H54 (cell line): ENCODE results near the gene ATP7B.
"Not testable (repeated sequence)": the region's sequence is repeated elsewhere in the genome, so short reads cannot be mapped to it uniquely, and the experiment has no call there.

Experiments used
- DNase-seq: peaks from one replicate; pipeline ENCODE4 v3.0.0; 2011; ENCODE audit warnings: low spot score, mixed read lengths; ENCODE audit not compliant: insufficient read length
- FAIRE-seq: peaks from 3 replicates; lab custom pipeline; 2011; peaks lifted over from hg19 to GRCh38; lab: Jason Lieb, UNC
- POLR2A ChIP-seq: IDR thresholded peaks from 2 replicates; pipeline ENCODE4 v1.6.1; 2011; ENCODE audit warnings: low read depth, mild to moderate bottlenecking, low read length

ATP7B gene

GRCh38 chr13:52010890-52011631 is at the start of gene ATP7B:
Gene ATP7B (minus strand): TSS chr13:52011450. CDS start chr13:52011337, 113 bp downstream.
- DNase-seq: peak; percentile 13
- no peak for FAIRE-seq
- TF ChIP-seq POLR2A: no peak

GRCh38 chr13:52053460-52053859 is 42.2 kb upstream of the ATP7B start:
- no peak for FAIRE-seq
- no peak for TF ChIP-seq POLR2A
- DNase-seq: no peak

DNA sequence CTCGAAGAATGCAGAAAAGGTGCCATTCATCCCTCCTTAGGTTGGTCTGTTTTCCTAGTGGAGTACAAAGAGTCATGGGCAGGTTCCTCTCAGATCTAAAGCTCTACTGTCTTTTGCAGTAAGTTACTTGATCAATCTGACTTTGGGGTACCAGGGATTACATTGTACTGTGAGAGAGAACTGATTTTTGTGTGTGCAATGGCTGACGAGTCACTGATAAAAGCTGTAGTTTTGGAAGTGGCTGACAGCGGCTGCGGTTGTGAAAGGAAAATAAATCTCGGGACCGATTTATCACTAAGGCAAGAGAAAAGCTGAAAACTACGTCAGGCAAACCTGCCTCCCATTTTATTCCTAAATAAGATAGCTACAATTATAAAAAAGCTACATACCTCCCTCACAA is 40.1 kb upstream of the ATP7B start:
- DNase-seq (no peak), FAIRE-seq (no peak)
- TF ChIP-seq POLR2A: no peak

- no peak for TF ChIP-seq POLR2A
- FAIRE-seq (no peak), DNase-seq (no peak)
These were observed 37.3 kb upstream of the ATP7B start for GRCh38 chr13:52048516-52048915.

- FAIRE-seq (no peak), DNase-seq (no peak)
- TF ChIP-seq POLR2A: no peak
These were observed 36.2 kb upstream of the ATP7B start for GRCh38 chr13:52047463-52047862.

GRCh38 chr13:52043675-52044074 is 32.4 kb upstream of the ATP7B start:
- FAIRE-seq (no peak), DNase-seq (no peak)
- TF ChIP-seq POLR2A: no peak

GRCh38 chr13:52036037-52036436 is 24.8 kb upstream of the ATP7B start:
- no peak for DNase-seq
- no peak for TF ChIP-seq POLR2A
- FAIRE-seq: no peak

DNA sequence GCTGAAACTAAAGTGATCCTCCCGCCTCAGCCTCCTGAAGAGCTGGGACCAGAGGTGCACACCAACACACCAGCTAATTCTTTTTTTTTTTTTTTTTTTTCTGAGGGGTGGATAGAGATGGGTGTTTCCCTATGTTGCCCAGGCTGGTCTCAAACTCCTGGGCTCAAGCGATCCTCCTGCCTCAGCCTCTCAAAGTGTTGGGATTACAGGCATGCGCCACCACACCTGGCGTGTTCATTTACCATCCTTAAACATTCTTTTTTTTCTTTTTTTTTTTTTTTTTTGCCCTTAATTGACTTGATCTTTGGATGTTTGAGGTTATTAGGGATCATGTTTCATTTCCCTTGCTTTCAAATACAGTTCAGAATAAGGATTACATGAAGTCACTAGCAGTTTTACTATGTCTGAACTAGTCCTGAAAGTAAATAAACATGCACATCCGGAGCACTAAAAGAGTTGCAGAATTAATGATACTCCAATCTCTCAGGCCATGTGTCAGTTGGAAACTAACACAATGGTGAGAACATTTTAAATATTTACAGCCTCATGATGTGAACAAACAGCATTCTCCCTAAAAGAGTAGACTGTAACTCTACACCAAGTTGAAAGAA is 23.5 kb upstream of the ATP7B start:
- FAIRE-seq (no peak), DNase-seq (no peak)
- TF ChIP-seq POLR2A: no peak

GRCh38 chr13:52033039-52033438 is 21.8 kb upstream of the ATP7B start:
- no peak for FAIRE-seq
- DNase-seq: no peak
- TF ChIP-seq POLR2A: no peak

DNA sequence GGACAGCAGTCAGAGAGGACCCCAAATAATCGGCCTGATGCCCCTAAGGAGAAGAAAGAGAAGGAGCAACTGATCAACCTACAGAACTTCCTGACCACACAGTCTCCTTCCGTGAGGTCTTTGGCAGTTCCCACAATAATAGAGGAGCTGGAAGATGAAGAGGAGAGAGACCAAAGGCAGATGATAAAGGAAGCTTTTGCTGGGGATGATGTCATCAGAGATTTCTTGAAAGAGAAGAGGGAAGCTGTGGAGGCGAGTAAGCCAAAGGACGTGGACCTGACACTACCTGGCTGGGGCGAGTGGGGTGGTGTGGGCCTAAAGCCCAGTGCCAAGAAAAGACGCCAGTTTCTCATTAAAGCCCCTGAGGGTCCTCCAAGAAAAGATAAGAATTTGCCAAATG is 19.2 kb upstream of the ATP7B start:
- FAIRE-seq, DNase-seq: not testable (repeated sequence)

DNA sequence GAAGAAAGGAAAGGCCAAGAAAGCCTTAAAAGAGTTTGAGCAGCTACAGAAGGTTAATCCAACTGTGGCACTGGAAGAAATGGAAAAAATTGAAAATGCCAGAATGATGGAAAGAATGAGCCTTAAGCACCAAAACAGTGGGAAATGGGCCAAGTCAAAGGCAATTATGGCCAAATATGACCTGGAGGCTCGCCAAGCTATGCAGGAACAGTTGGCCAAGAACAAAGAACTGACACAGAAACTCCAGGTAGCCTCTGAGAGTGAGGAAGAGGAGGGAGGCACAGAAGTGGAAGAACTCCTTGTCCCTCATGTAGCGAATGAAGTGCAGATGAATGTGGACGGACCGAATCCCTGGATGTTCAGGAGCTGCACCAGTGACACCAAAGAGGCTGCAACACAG is 18.3 kb upstream of the ATP7B start:
- FAIRE-seq (no peak), DNase-seq (no peak)
- TF ChIP-seq POLR2A: no peak

DNA sequence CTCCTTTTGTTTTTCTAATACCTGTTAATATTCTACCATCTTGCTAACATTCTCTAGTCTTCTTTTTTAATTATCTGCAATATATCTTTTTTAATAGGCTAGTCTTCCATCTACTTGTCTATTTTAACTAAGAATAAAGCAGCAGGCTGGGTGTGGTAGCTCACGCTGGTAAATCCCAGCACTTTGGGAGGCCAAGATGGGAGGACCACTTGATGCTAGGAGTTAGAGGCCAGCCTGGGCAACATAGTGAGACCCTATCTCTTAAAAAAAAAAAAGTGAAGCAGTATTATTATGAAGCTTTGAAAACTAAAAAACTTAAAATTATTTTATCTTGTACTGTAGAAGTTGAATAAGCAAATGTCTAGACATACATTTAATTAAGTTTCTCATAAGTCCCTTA is 16.6 kb upstream of the ATP7B start:
- FAIRE-seq (no peak), DNase-seq (no peak)
- TF ChIP-seq POLR2A: no peak

DNA sequence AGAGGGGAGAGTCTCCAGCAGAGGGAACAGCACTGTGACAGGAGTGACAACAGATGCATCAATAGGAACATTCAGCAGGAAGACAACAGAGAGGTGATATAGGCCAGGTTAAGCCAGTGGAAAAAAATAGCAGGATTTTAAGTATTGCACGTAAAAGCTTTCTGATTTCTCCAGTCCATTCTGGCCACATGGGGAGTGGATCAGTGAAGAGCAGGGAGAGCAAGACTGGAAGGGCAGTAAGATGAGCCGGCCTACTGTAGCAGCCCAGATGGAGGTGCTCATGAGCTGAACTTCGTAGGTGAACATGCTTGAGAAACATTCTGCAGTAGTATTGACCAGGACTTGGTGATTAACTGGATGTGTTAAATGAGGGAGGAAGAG is 15.0 kb upstream of the ATP7B start:
- no peak for TF ChIP-seq POLR2A
- no peak for FAIRE-seq

DNA sequence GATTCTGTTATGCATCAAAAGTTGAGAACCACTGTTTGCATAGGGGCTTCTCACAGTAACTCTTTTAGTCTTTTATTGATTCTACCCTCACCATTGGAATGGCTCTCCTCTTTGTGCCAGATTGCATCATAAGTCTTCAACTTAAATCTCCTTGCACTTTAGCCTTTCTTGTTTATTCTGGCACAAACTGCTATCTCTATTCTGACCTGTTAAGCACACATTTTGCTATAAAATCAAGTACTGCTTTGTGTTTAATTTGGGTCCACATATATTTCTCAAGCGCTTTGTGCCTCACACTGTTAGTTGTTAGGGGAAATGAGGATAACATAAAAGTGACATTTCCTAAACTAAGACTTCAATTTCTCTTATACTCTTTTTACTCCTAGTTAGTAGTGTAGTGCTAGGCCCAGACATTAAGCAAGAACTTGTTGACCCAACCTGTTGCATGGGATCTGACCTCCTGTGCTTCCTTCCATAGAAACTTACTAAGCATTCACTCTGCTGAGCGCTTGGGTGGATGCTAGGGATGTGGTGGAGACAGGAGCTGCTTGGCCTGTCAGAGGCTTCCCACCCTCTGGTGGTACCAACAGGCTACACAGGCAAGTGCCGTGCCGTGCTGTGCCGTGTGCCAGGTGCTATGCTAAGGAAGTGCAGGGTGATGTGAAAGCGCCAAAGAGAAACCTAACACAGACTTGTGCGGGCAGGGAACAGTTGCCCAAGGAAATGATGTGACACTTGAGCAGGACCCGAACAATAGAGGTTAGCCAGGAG is 14.4 kb upstream of the ATP7B start:
- no peak for TF ChIP-seq POLR2A
- DNase-seq: no peak
- no peak for FAIRE-seq

More for the DNA sequence above, 15.0 kb upstream of the ATP7B start:
- DNase-seq: no peak
